OCI-LY7 (cell line): ENCODE data around the gene IQCE. TPM values are rescaled to one million over a fixed set of nuclear protein-coding genes. Genes with fewer than 3 reads are reported as not detected.

Experiments used
- BruUV-seq: library from RNA; stranded (reverse); fragments of 400-500 nt; replicated peaks from 2 replicates; lab custom pipeline; 2021; lab: Mats Ljungman, UMichigan
- CTCF ChIA-PET: fragments of 300-600 bp; sonication (Branson Sonifier 250); formaldehyde crosslinking; loops from one replicate; lab custom pipeline; 2022; ENCODE audit warnings: antibody characterized with exemption; ENCODE audit not compliant: unreplicated experiment; lab: Charles Lee
- POLR2A ChIA-PET: fragments of 300-600 bp; sonication (Branson Sonifier 250); formaldehyde crosslinking; loops from one replicate; lab custom pipeline; 2022; ENCODE audit warnings: antibody characterized with exemption; lab: Charles Lee
- DNase-seq: peaks from one replicate; pipeline ENCODE4 v3.0.0-alpha.2; 2015; ENCODE audit warnings: low spot score
- H2AFZ ChIP-seq: fragments of 200-600 bp; sonication (generic), shearing (Covaris generic); 2 replicates; pipeline ENCODE4 v1.6.1; 2014; ENCODE audit warnings: mild to moderate bottlenecking, antibody characterized with exemption, low read length, moderate library complexity
- H3K27ac ChIP-seq: fragments of 200-600 bp; sonication (generic); 2 replicates; pipeline ENCODE4 v1.5.1; 2014; ENCODE audit warnings: mixed run types, low read depth, mild to moderate bottlenecking, moderate library complexity, low read length, inconsistent platforms; ENCODE audit not compliant: poor library complexity, severe bottlenecking
- H3K36me3 ChIP-seq: fragments of 200-600 bp; sonication (generic); 2 replicates; pipeline ENCODE4 v1.6.1; 2014; ENCODE audit warnings: mild to moderate bottlenecking, antibody characterized with exemption, low read length, moderate library complexity, mixed read lengths; ENCODE audit not compliant: insufficient read depth
- H3K4me1 ChIP-seq: fragments of 200-600 bp; sonication (generic); 2 replicates; pipeline ENCODE4 v1.5.1; 2014; ENCODE audit warnings: mild to moderate bottlenecking, low read length; ENCODE audit not compliant: insufficient read depth, poor library complexity, severe bottlenecking
- H3K4me2 ChIP-seq: fragments of 200-600 bp; sonication (generic); 2 replicates; pipeline ENCODE4 v1.6.1; 2014; ENCODE audit warnings: mild to moderate bottlenecking, low read length
- H3K4me3 ChIP-seq: fragments of 200-600 bp; sonication (generic); 2 replicates; pipeline ENCODE4 v1.5.1; 2014; ENCODE audit warnings: mild to moderate bottlenecking, low read depth, low read length; ENCODE audit not compliant: poor library complexity, severe bottlenecking
- H3K79me2 ChIP-seq: fragments of 200-600 bp; sonication (generic); 2 replicates; pipeline ENCODE4 v1.6.1; 2016; ENCODE audit warnings: low read depth, mild to moderate bottlenecking, low read length, moderate library complexity, mixed read lengths; ENCODE audit not compliant: insufficient read depth
- H3K9me2 ChIP-seq: fragments of 200-600 bp; sonication (generic); 2 replicates; pipeline ENCODE4 v1.6.1; 2016; ENCODE audit warnings: mild to moderate bottlenecking, low read length, mixed read lengths; ENCODE audit not compliant: insufficient read depth
- H3K9me3 ChIP-seq: fragments of 200-600 bp; sonication (generic); 2 replicates; pipeline ENCODE4 v1.6.1; 2014; ENCODE audit warnings: mild to moderate bottlenecking, mixed run types, low read length, mixed read lengths
- H4K20me1 ChIP-seq: fragments of 200-600 bp; sonication (generic); 2 replicates; pipeline ENCODE4 v1.6.1; 2014; ENCODE audit warnings: mild to moderate bottlenecking, antibody characterized with exemption, low read length, moderate library complexity, mixed read lengths; ENCODE audit not compliant: insufficient read depth
- CTCF ChIP-seq: fragments of 200-600 bp; sonication (generic); conservative IDR thresholded peaks from 2 replicates; pipeline ENCODE4 v1.5.1; 2014; ENCODE audit warnings: mild to moderate bottlenecking, antibody characterized with exemption, low read length, moderate library complexity, mixed read lengths
- EZH2phosphoT487 ChIP-seq: fragments of 200-600 bp; sonication (generic); IDR thresholded peaks from 2 replicates; pipeline ENCODE4 v1.6.1; 2018; ENCODE audit warnings: low read depth, borderline replicate concordance, mild to moderate bottlenecking, mixed run types, antibody characterized with exemption, low read length, moderate library complexity, mixed read lengths
- intact Hi-C: fragments of 100-400 bp; cut with micrococcal nuclease; formaldehyde crosslinking; loops from one replicate; pipeline ENCODE4 v1.10.0; 2022; ENCODE audit not compliant: unreplicated experiment
- total RNA-seq, 2 experiments: library from RNA; depleted of rRNA in 1 of 2; stranded (reverse); fragments of >200 nt in 1 of 2; shearing (Covaris generic) in 1 of 2; gene quantifications; 2 replicates each; pipeline ENCODE4 v1.2.3, GENCODE V29; 2014 to 2022

IQCE gene
- total RNA-seq, 2 experiments from 2014 or later = 6.2 to 6.6 TPM

- POLR2A ChIA-PET = no interaction called here
- Histone ChIP-seq H2AFZ (no peak overlapping the region), H3K36me3 (no peaks in the 10 kb centered on the region), H3K9me2 (no peaks in the 10 kb centered on the region), H3K9me3 (no peaks in the 10 kb centered on the region), H3K4me2 (no peak overlapping the region), H3K4me1 (peaks cover 19% of the 10 kb centered on the region), H3K4me3 (no peak overlapping the region), H4K20me1 (no peaks in the 10 kb centered on the region), H3K79me2 (no peaks in the 10 kb centered on the region), H3K27ac (no peak overlapping the region)
- TF ChIP-seq CTCF = no peak
- TF ChIP-seq EZH2phosphoT487 = no peak
- intact Hi-C loops = no loop called here
- DNase-seq = no peak
- no TSS peak for BruUV-seq
- CTCF ChIA-PET = interaction anchor here (0.6 to 0.7 kb wide), 2 partner anchors 19 to 41 kb away, joined by 4 to 5 read pairs; no protein-coding TSS in a partner anchor
Measured at GRCh38 chr7:2650451-2650850, 91.7 kb downstream of the IQCE start.

GRCh38 chr7:2651336-2651735 lies 92.6 kb downstream of the IQCE start:
- H3K4me2 ChIP-seq = no peak overlapping the region
- H3K9me2 ChIP-seq = no peaks in the 10 kb centered on the region
- DNase-seq = peak; percentile 54
- H3K4me3 ChIP-seq = no peak overlapping the region
- intact Hi-C loops = no loop called here
- H3K36me3 ChIP-seq = no peaks in the 10 kb centered on the region
- TF ChIP-seq CTCF = peak; percentile 60
- no peak for TF ChIP-seq EZH2phosphoT487
- no peaks in the 10 kb centered on the region for H3K79me2 ChIP-seq
- H4K20me1 ChIP-seq = no peaks in the 10 kb centered on the region
- no peak overlapping the region for H2AFZ ChIP-seq
- BruUV-seq = no TSS peak
- POLR2A ChIA-PET = no interaction called here
- H3K27ac ChIP-seq = no peak overlapping the region
- no peaks in the 10 kb centered on the region for H3K9me3 ChIP-seq
- CTCF ChIA-PET = no interaction called here
- peaks cover 10% of the 10 kb centered on the region for H3K4me1 ChIP-seq

GRCh38 chr7:2651847-2652735 lies 93.3 kb downstream of the IQCE start:
- no peak for DNase-seq
- Histone ChIP-seq H2AFZ (no peak overlapping the region), H4K20me1 (no peaks in the 10 kb centered on the region), H3K79me2 (no peaks in the 10 kb centered on the region), H3K4me1 (peaks cover 3% of the 10 kb centered on the region), H3K27ac (no peak overlapping the region), H3K9me3 (no peaks in the 10 kb centered on the region), H3K9me2 (no peaks in the 10 kb centered on the region), H3K4me3 (no peak overlapping the region), H3K4me2 (no peak overlapping the region), H3K36me3 (no peaks in the 10 kb centered on the region)
- BruUV-seq = no TSS peak
- intact Hi-C loops = no loop called here
- TF ChIP-seq EZH2phosphoT487 (no peak), CTCF (no peak)
- CTCF ChIA-PET = no interaction called here
- POLR2A ChIA-PET = no interaction called here
